ENCODE data around the gene SPOCK1. TPM values are rescaled to one million over a fixed set of nuclear protein-coding genes. Genes with fewer than 3 reads are reported as not detected.

Gene SPOCK1
- polyA plus RNA-seq, 3 donors = 1.8 to 5.7 (median 2.1) TPM

GRCh38 chr5:137325721-137326120 lies 173.4 kb downstream of the SPOCK1 start:
- H3K9ac ChIP-seq (ENCODE audit: insufficient read depth, low read length, poor library complexity, severe bottlenecking) = no peak overlapping the region
- Mint-ChIP-seq H3K27me3 (ENCODE audit: low read depth in 3 of 3) (peaks cover 0 to 17% (median 1%) of the 10 kb centered on the region in 3 donors), H3K9me3 (peaks cover 0 to 3% (median 0%) of the 10 kb centered on the region in 7 donors), H3K4me1 (peaks cover 8% of the 10 kb centered on the region), H3K27ac (no peak overlapping the region), H3K36me3 (no peaks in the 10 kb centered on the region), H3K4me3 (no peak overlapping the region)
- no peak for TF ChIP-seq CTCF (IDR thresholded peaks at IDR 0.05)
- intact Hi-C loops (cut with micrococcal nuclease) = no loop called here
- WGBS (ENCODE audit: insufficient coverage) = no CpG with 5 or more reads among the region's 4 CpGs
- no peak for DNase-seq
- H4K20me1 ChIP-seq (ENCODE audit: insufficient read depth, low read length) = no peaks in the 10 kb centered on the region
- H3K79me2 ChIP-seq (ENCODE audit: insufficient read depth, low read length) = no peaks in the 10 kb centered on the region
- H3K4me1 ChIP-seq (ENCODE audit: control insufficient read depth in 1 of 2, insufficient read depth in 2 of 2, low read length in 2 of 2) = no peaks in the 10 kb centered on the region
- H3K4me2 ChIP-seq (replicated peaks; ENCODE audit: extremely low read depth, low read length, poor library complexity, severe bottlenecking) = no peak overlapping the region
- H3K27me3 ChIP-seq (ENCODE audit: control insufficient read depth in 2 of 2, insufficient read depth in 2 of 2, low read length in 2 of 2) = peaks cover 0 to 3% of the 10 kb centered on the region in 2 donors
- H2AFZ ChIP-seq (ENCODE audit: insufficient read depth, low read depth, low read length, poor library complexity, severe bottlenecking) = no peak overlapping the region
- no peak overlapping the region for H3K27ac ChIP-seq (ENCODE audit: low read depth in 1 of 2, low read length in 2 of 2)
- no peak overlapping the region for H3K4me3 ChIP-seq (replicated peaks in 1 of 3; ENCODE audit: low read depth in 2 of 3, low read length in 3 of 3)
- H3K9me3 ChIP-seq (replicated peaks in 1 of 2; ENCODE audit: control insufficient read depth in 1 of 2, insufficient read depth in 1 of 2, low read length in 2 of 2) = no peaks in the 10 kb centered on the region
- H3K36me3 ChIP-seq (replicated peaks in 1 of 2; ENCODE audit: control insufficient read depth in 1 of 2, insufficient read depth in 2 of 2, low read length in 2 of 2) = no peaks in the 10 kb centered on the region

- H3K27ac ChIP-seq (ENCODE audit: low read depth in 1 of 2, low read length in 2 of 2) = no peak overlapping the region
- no peak overlapping the region for H3K27ac Mint-ChIP-seq
- H3K27me3 ChIP-seq (ENCODE audit: control insufficient read depth in 2 of 2, insufficient read depth in 2 of 2, low read length in 2 of 2) = peaks cover 3 to 8% of the 10 kb centered on the region in 2 donors
- no peak overlapping the region for H3K4me3 Mint-ChIP-seq
- no peaks in the 10 kb centered on the region for H4K20me1 ChIP-seq (ENCODE audit: insufficient read depth, low read length)
- H3K4me3 ChIP-seq (replicated peaks in 1 of 3; ENCODE audit: low read depth in 2 of 3, low read length in 3 of 3) = no peak overlapping the region
- intact Hi-C loops (cut with micrococcal nuclease) = loop anchor here in 1 of 2 donors (5.0 kb wide), 1 partner anchor 177 kb away; the partner anchor contains the start of gene SPOCK1
- H3K4me1 Mint-ChIP-seq = no peaks in the 10 kb centered on the region
- peaks cover 5 to 27% (median 15%) of the 10 kb centered on the region in 3 donors for H3K27me3 Mint-ChIP-seq (ENCODE audit: low read depth in 3 of 3)
- H2AFZ ChIP-seq (ENCODE audit: insufficient read depth, low read depth, low read length, poor library complexity, severe bottlenecking) = no peak overlapping the region
- peak; percentile 10 to 36 (median 21) for DNase-seq
- H3K9me3 ChIP-seq (replicated peaks in 1 of 2; ENCODE audit: control insufficient read depth in 1 of 2, insufficient read depth in 1 of 2, low read length in 2 of 2) = no peaks in the 10 kb centered on the region
- peak; percentile 87 for TF ChIP-seq CTCF (IDR thresholded peaks at IDR 0.05)
- no peaks in the 10 kb centered on the region for H3K36me3 Mint-ChIP-seq
- no peak overlapping the region for H3K4me2 ChIP-seq (replicated peaks; ENCODE audit: extremely low read depth, low read length, poor library complexity, severe bottlenecking)
- H3K9me3 Mint-ChIP-seq = peaks cover 0 to 1% (median 0%) of the 10 kb centered on the region in 7 donors
- no peaks in the 10 kb centered on the region for H3K79me2 ChIP-seq (ENCODE audit: insufficient read depth, low read length)
- no peaks in the 10 kb centered on the region for H3K36me3 ChIP-seq (replicated peaks in 1 of 2; ENCODE audit: control insufficient read depth in 1 of 2, insufficient read depth in 2 of 2, low read length in 2 of 2)
- H3K4me1 ChIP-seq (ENCODE audit: control insufficient read depth in 1 of 2, insufficient read depth in 2 of 2, low read length in 2 of 2) = no peaks in the 10 kb centered on the region
- H3K9ac ChIP-seq (ENCODE audit: insufficient read depth, low read length, poor library complexity, severe bottlenecking) = no peak overlapping the region
- WGBS (ENCODE audit: insufficient coverage) = 0% methylated on average over 2 of the region's 3 CpGs
These were observed 178.8 kb downstream of the SPOCK1 start for GRCh38 chr5:137320056-137321045.
